SK-MEL-5 (cell line): Measurements from ENCODE around the gene TYRO3. TPM values are rescaled to one million over a fixed set of nuclear protein-coding genes. Genes with fewer than 3 reads are reported as not detected.
"Not testable (repeated sequence)": the region's sequence is repeated elsewhere in the genome, so short reads cannot be mapped to it uniquely, and the experiment has no call there.

Experiments used
- DNase-seq: peaks from one replicate; pipeline ENCODE4 v3.0.0-alpha.2; 2016; ENCODE audit warnings: low read depth, low spot score
- in situ Hi-C: cut with HindIII; loops from 2 replicates; pipeline ENCODE4 v1.10.0; 2016; ENCODE audit warnings: low sequenced_read_pairs, high pct_unique_total_duplicates, low pct_unique_long_range_greater_than_20kb
- total RNA-seq: library from RNA; depleted of rRNA; stranded (reverse); fragments of >200 nt; shearing (Covaris generic); gene quantifications from 2 replicates; pipeline ENCODE4 v1.2.3, GENCODE V29; 2014

The TYRO3 gene
- total RNA-seq, 1 experiment from 2014 or later = 79.0 TPM

DNA sequence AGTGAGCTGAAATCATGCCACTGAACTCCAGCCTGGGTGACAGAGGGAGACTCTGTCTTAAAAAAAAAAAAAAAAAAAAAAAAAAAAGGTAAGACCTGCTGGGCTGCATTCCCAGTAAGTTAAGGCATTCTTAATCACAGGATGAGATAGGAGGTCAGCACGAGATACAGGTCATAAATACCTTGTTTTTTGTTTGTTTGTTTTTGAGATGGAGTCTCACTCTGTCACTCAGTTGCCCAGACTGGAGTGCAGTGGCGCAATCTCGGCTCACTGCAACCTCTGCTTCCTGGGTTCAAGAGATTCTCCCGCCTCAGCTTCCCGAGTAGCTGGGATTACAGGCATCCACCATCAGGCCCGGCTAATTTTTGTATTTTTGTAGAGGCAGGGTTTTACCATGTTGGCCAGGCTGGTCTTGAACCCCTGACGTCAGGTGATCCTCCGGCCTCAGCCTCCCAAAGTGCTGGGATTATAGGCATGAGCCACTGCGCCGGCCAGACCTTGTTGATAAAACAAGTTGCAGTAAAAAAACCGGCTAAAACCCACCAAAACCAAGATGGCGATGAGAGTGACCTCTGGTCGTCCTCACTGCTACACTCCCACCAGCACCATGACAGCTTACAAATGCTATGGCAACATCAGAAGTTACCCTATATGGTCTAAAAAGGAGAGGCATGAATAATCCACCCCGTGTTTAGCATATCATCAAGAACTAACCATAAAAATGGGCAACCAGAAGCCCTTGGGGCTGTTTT is 27.7 kb downstream of the TYRO3 start:
- DNase-seq, in situ Hi-C loops: not testable (repeated sequence)

DNA sequence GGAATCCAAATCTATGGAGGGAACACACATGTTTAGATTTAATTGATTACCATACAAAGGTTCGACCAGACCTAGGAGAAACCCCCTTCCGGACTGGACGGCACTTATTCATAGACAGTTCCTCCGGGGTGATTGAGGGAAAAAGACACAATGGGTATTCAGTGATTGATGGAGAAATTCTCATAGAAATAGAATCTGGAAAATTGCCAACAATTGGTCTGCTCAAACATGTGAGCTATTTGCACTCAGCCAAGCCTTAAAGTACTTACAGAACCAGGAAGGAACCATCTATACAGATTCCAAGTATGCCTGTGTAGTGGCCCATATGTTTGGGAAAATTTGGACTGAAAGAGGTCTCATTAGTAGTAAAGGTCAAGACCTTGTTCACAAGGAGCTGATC is 30.0 kb downstream of the TYRO3 start:
- in situ Hi-C loops, DNase-seq: not testable (repeated sequence)

DNA sequence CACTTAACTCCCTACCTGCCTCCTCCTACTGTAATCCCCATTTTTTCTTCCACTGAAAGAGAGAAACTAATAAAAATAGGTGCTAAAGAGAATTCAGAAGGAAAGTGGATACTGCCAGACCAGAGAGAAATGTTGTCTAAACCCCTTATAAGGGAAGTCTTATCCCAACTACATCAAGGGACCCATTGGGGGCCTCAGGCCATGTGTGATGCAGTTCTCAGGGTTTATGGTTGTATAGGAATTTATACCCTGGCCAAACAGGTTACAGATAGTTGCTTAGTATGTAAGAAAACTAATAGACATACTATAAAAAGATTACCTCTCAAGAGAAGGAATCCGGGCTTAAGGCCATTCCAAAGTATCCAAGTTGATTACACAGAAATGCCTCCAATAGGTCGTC is 30.6 kb downstream of the TYRO3 start:
- in situ Hi-C loops, DNase-seq: not testable (repeated sequence)

DNA sequence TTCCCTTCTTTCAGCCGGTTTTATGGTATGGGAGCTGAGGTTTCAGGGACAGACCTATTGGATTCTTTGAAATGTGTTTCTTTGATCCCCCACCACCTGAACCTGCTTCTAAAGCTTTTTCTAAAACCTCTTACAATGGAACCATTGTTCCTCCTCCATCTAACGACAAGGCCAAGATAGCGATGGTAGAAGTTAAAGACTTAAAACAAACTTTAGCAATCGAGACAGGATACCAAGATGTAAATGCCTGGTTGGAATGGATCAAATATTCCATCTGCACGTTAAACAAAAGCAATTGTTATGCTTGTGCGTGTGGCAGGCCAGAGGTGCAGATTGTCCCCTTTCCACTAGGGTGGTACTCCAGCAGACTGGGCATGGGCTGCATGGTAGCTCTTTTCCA is 32.2 kb downstream of the TYRO3 start:
- DNase-seq, in situ Hi-C loops: not testable (repeated sequence)

DNA sequence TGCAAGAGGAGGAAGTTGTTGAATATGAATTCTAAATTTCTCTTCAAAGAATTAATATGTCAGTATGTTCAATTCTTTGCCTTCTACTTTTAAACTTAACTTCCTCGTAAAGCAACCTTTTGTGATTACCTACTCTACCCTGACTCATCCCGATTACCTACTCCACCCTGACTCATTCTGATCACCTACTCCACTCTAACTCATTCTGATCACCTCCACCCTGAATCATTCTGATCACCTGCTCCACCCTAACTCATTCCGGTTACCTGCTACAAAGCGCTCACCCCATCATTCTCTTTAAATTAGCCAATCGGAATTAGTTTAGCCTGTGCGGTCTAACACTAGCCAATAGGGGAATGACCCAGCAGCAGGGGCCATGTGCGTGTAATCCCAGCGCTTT is 33.7 kb downstream of the TYRO3 start:
- in situ Hi-C loops = not testable (repeated sequence)

DNA sequence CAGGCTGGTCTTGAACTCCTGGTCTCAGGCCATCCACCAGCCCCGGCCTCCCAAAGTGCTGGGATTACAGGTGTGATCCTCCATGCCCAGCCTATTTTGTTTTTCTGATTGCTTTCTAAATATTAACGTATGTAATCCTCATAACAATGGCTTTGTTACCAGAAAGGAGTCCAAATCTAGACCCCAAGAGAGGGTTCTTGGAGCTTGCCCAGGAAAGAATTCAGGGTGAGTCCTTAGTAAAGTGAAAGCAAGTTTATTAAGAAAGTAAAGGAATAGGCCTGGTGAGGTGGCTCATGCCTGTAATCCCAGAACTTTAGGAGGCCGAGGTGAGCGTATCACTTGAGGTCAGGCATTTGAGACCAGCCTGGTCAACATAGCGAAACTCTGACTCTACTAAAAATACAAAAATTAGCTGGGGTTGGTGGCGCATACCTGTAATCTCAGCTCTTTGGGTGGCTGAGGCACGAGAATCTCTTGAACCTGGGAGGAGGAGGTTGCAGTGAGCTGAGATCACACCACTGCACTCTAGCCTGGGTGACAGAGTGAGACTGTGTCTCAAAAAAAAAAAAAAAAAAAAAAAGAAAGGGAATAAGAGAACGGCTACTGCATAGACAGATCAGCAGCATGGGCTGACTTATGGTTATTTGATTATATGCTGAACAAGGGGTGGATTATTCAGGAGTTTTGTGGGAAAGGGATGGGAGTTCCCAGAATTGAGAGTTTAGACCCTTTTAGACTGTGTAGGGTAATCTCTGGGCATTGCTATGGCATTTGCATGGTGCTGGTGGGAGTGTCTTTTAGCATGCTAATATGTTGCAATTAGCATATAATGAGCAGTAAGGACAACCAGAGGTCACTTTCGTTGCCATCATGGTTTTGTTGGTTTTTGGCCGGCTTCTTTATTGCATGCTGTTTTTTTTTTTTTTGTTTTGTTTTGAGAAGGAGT is 36.1 kb downstream of the TYRO3 start:
- no peak for DNase-seq
- in situ Hi-C loops = no loop called here

More for the DNA sequence above, 33.7 kb downstream of the TYRO3 start:
- not testable (repeated sequence) for DNase-seq

DNA sequence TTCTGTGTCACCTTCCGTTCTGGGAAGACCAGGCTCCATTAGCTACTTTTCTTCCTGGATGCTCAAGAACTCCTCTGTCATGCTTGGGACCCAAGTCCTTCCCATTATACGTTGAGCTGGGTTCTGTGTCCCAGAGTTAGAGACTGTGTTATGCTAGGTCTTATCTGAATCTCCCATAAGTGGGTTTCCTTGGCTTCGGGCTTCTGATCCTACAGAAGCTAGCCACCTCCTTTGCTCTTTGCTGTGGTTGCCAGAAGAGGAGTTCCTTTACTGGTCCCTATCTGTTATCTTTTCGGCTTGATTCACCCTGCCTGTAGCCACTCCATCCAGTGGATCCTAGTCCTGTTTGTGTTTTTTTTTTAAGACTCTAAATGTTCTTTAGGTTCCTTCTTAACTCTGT is 38.0 kb downstream of the TYRO3 start:
- DNase-seq = no peak
- in situ Hi-C loops = no loop called here

DNA sequence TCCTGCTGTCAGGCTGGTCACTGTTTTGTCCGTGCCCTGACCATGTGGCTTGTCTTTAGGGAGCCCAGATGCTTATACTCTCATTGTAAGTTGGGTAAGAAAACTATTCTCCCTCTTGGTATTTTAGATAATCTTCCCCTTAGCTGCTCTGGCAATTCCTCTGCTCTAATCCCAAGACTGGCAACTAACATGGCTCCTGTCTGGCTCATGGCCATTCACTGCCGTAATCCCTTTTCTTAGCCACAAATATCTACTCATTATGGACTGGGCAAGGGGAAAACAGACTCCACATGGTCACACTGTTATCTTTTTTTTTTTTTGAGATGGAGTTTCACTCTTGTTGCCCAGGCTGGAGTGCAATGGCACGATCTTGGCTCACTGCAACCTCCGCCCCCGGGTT is 38.8 kb downstream of the TYRO3 start:
- in situ Hi-C loops = no loop called here
- DNase-seq = no peak

DNA sequence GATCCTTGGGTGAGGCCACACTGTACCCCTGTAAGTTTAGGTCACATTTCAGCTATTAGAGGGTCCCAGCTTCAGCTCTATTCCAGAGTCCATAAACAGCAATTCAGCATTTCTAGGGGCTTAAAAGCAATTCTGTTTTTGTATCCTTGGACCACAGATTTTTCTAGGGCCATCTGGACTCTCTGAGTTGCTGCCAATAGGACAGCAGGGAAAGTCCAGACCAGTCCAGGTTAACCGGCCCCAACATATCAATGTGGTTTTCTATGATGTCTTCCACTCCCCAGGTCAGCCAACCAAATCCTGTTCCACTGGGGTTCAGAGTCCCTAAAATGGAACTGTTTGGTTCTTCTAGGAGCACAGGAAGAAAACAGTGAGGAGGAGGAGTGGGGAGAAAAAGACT is 40.0 kb downstream of the TYRO3 start:
- in situ Hi-C loops = no loop called here

DNA sequence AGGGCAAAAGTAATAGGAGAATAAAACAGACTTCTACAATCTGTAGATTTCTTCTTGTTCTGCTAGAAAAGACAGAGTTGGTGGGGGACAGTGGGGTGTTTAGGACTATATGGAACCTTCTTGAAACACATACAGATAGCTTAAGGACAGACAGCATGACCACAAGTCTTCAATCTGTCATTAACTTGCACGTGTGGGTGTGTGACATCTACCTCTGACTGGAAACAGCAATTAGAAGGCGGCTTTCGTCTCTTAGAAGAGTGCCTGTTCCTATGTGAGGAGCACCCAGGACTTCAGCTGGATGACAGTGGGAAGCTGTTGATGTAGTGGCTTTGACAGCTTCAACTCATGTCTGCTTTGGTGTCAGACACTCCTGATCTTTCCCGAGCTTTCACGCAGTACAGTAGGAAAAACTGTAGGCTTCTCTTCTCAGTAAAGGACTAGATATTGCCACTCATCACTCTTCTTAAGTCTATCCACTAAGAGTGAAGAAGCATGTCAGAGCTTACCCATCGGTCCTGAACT is 44.5 kb downstream of the TYRO3 start:
- in situ Hi-C loops = no loop called here
- no peak for DNase-seq

More for the DNA sequence above, 40.0 kb downstream of the TYRO3 start:
- no peak for DNase-seq

DNA sequence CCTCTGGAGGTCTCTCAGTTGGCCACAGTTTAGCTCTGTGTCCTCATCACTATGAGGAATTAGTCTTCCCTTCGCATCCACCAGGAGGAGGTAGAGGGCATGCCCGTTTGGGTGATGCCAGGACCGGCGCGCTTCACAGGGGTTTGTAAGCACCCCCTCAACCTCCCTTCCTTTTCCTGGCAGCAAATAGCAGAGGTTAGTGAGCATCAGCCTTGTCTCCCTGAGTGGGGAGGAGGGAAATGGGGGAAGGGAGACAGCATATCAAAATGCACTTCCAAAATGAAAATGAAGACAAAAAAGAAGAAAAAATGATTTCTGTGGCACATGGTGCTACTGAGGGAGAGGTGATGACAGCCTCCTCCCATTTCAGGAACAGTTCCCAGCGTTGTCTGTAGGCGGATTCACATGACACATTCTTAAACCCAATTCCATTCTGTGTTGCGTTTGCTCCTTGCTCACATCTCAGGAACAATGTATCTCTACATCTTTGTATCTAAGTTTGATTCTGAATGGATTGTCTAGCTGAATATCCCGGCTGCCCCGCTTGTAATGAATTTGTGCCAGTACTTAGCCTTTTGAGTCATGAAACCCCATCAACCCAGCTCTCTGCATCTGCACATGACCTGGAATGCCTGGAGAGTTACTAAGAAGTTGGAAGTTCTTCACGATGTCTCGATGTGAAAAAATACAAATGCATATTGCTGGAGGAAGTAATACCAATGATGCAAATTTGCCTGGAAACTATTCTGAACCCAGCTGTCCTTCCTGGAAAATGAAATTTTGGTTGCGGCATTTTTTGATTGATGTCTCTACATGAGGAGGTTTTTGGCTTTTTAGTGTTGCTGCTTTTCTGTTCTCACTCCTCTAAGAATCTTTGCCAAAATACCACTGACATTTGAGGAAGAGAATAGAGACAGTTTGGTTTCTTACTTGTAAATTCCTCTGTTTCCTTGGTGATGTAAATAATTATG is 45.2 kb downstream of the TYRO3 start:
- in situ Hi-C loops = no loop called here
- peak; percentile 88 for DNase-seq

DNA sequence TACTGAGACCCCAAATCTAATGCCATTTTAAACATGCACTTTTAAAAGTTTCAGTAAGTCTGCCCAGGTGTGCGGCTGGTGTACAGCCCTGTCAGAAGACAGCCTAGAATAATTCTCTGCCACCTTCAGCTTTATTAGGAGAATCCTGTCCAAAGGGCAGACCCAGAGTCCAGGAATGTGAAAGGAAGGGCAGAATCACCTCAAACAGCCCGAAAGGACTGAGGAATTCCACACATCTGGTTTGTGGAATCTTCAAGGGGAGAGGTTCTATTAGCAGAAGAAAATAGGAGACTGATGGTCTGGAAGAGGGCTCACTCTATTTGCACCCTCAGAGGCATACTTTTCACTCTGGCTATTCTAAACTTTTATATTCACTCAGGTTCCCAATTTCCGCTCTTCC is 46.6 kb downstream of the TYRO3 start:
- in situ Hi-C loops = no loop called here
- DNase-seq = no peak

DNA sequence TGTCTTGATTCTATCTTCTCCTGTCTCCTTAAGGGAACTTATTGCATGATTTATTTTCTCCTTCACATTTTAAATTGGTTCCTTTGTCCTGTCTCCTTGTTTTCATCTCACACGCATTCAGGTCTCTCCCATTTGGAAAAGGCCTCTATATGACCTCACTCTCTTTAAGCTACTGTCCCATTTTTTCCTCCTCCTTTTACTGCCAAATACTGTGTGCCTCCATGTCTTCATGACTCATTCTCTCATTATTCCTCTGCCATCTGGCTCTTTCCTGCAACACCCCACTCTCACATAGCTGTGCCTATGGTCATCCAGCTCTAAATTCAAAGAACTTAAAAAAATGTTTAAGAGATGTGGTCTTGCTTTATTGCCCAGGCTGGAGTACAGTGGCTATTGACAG is 48.0 kb downstream of the TYRO3 start:
- in situ Hi-C loops = no loop called here
- DNase-seq = no peak

DNA sequence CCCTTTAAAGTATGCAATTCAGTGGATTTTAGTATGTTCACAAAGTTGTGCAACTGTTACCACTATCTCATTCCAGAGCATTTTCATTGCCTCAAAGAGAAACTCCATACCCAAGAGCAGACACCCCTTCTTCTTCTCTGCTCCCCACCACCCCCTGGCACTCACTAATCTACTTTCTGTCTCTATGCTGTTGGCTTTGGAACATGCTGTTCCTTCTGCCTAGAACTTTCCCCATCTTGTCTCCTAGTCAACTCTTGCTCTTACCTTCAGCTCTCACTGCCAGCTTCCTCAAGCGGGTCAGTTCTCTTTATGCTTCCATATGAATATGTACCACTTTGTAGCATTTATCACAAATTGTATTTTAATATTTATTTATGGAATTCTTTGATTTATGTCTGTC is 50.1 kb downstream of the TYRO3 start:
- in situ Hi-C loops = no loop called here
- DNase-seq = no peak

DNA sequence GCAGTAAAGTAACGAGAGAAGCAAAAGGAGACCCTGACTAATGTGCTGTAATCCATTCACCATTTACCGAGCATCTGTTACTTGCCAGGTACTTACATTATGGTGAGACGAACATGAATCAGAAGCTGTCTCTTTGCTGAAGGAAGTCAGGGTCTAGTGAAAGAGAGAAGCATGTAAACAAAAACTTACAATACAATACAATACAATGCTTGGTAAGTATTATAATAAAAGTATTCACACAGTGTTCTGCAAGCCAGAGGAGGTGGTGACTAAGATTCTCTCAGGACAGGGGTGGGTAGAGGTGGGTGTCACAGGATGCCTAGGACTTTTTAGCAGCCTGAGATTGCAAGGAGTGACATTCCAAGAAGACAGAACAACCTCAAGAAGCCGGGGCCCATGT is 51.0 kb downstream of the TYRO3 start:
- in situ Hi-C loops = no loop called here

DNA sequence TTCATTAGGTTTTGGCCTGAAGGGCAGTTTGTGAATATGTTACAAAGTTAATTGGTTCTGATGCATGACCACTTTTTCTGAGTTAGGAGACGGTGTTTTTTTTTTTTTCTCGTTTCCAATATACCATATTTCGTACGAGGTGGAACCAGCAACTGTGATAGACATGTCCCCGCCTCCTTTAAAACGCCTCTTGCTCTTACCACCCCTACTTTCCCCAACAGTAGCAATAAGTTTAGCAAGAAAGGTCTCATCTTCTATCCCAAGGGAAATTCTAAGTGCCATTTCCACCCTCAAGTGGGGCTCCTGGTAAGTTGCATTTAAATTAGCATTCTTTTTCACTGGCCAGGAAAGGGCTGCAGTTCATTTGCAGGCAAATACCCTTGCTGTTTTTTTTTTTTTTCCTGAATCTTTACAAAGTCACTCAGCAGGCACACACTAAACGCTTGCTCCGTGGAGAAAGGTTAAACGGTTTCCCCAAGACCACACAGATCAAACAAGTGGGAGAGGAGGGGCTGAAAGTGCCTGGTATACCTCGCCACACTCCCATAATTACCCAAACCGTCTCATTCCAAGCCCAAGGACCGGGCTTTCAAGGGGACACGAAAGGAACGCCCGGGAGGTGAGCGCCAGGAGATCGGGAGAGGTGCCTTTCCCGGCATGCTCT is 61.7 kb downstream of the TYRO3 start:
- peak; percentile 19 for DNase-seq
- in situ Hi-C loops = no loop called here

More for the DNA sequence above, 51.0 kb downstream of the TYRO3 start:
- DNase-seq = no peak
